ENCODE measurements around the gene GNAQ. TPM values are rescaled to one million over a fixed set of nuclear protein-coding genes. Genes with fewer than 3 reads are reported as not detected.

GNAQ gene
- total RNA-seq, 4 donors from 2014 or later: 40.8 to 54.7 (median 53.8) TPM

DNA sequence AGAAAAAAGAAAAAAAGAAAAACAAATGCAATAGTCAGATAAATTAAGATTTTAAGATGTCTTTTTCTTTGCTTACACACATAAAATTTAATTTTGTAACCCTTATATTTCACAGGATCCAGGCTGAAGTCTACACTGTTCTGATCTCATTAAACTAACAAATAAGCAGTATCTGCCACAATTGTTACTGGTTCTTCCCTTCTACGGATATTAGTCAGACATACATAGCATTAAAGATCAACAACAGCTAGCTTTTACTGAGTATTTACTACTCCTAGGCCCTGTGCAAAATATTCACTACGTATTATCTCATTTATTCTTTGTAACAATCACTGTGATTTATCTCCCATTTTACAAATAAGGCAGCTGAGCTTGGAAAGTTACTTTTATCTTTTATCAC is 34.9 kb downstream of the GNAQ start:
- no peak for ATAC-seq (ENCODE audit: low FRiP score)
- TF ChIP-seq, protein P1, sequence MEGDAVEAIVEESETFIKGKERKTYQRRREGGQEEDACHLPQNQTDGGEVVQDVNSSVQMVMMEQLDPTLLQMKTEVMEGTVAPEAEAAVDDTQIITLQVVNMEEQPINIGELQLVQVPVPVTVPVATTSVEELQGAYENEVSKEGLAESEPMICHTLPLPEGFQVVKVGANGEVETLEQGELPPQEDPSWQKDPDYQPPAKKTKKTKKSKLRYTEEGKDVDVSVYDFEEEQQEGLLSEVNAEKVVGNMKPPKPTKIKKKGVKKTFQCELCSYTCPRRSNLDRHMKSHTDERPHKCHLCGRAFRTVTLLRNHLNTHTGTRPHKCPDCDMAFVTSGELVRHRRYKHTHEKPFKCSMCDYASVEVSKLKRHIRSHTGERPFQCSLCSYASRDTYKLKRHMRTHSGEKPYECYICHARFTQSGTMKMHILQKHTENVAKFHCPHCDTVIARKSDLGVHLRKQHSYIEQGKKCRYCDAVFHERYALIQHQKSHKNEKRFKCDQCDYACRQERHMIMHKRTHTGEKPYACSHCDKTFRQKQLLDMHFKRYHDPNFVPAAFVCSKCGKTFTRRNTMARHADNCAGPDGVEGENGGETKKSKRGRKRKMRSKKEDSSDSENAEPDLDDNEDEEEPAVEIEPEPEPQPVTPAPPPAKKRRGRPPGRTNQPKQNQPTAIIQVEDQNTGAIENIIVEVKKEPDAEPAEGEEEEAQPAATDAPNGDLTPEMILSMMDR (IDR thresholded peaks at IDR 0.05): no peak
- DNase-seq (ENCODE audit: low spot score): no peak

DNA sequence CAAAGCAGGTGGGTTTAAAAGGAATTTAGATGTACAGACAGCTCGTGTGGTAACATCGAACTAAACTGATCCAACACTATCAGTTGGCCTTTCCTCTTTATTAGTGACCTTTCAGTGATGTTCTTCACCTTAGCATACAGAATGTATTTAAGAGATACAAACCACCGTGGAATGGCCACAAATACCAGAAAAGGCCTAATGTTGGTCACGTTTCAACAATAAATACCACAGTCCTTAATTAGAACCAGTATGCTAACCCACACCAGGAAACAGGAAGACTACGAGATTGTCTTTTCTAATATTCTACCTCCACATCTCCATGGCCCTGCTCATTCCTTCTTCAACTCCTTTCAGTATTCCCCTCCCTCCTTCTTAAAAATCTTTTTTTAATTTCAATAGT is 40.4 kb downstream of the GNAQ start:
- TF ChIP-seq, protein P1 (IDR thresholded peaks at IDR 0.05): no peak
- no peak for ATAC-seq (ENCODE audit: low FRiP score)
- no peak for DNase-seq (ENCODE audit: low spot score)

DNA sequence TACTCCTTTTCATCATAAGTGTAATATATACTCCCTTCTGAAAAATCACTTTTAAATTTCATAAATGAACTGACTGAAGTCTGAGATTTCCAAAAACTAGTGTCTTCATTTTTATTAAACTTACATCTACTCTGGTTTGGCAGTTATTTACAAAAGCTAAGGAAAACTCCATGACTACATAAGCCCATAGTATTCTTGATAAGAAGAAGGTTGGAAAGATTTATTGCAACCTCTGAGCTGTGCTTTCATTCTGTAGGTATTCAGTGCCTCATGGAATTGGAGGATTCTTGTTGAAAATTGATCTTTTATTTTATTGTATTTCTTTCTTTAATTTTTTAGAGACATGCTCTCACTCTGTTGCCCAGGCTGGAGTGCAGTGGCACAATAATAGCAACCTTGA is 41.7 kb downstream of the GNAQ start:
- ATAC-seq (ENCODE audit: low FRiP score) (no peak), DNase-seq (ENCODE audit: low spot score) (no peak)
- TF ChIP-seq, protein P1 (IDR thresholded peaks at IDR 0.05): no peak

DNA sequence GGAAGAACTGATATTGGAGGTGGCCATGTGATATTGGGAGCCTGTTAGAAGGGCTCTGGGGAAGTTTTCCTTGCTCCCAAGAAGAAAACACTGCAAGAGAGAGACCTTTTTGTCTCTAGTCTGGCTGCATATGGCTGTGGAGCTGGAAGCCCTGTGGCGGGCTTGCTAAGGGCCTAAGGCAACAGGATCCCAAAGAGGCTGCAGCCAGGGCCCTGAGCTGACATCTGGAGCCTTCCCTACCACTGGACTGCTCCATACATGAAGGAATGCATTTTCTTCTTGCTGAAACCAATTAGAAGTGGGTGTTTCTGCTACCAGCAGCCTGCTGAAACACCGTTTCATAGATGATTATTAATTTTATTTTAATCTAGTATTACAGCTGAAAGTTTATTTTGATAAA is 42.2 kb downstream of the GNAQ start:
- DNase-seq (ENCODE audit: low spot score) (no peak), ATAC-seq (ENCODE audit: low FRiP score) (no peak)
- TF ChIP-seq, protein P1 (IDR thresholded peaks at IDR 0.05): no peak

DNA sequence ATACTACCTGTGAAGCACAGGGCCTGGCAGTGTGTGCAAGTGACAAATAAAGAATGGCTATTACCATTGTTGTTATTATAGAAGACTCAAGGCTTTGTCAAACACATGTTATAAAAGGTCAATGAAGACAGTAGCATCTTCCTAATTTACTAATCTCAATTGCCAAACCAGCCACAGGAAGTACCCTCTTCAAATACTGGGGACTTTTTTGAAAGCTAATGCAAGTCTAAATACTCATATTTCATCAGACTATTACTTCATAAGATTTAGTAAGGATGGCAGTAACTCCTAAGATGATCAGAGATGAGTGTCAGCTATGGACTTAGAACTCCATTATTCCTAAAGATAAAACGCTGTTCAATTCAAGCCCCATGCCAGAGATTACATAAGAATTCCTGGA is 43.0 kb downstream of the GNAQ start:
- ATAC-seq (ENCODE audit: low FRiP score): no peak

DNA sequence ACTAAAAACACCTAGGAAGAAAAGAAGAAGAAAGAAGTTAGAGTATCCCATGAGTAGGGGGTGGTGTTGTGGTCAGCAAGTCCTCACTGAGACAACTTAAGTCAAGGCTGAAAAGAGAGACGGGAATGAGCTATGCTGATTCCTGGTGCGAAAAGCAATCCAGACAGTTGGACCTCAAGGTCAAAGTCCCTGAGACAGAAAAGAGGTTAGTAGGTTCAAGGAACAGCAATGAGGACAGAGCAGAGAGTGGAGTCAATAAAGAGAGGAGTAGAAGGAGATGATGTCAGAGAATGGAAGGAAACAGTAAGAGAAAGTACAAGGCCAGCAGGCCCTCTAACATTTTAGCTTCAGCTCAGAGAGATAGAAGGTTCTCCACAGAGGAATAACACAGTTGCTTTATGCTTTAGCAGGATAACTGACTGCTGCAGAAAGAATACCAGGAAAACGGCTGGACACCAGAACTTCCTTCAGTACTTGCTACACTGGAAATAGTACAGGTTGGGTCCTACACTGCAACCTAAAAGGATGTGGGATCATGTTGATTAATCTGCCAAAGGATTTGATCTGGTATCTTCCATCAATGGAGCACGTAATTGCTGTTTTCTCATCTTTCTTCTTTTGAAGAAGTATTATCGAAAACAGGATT is 43.6 kb downstream of the GNAQ start:
- no peak for DNase-seq (ENCODE audit: low spot score)
- ATAC-seq (ENCODE audit: low FRiP score): no peak
- TF ChIP-seq, protein P1 (IDR thresholded peaks at IDR 0.05): no peak

More for the DNA sequence above, 43.0 kb downstream of the GNAQ start:
- TF ChIP-seq, protein P1 (IDR thresholded peaks at IDR 0.05): no peak
- no peak for DNase-seq (ENCODE audit: low spot score)

DNA sequence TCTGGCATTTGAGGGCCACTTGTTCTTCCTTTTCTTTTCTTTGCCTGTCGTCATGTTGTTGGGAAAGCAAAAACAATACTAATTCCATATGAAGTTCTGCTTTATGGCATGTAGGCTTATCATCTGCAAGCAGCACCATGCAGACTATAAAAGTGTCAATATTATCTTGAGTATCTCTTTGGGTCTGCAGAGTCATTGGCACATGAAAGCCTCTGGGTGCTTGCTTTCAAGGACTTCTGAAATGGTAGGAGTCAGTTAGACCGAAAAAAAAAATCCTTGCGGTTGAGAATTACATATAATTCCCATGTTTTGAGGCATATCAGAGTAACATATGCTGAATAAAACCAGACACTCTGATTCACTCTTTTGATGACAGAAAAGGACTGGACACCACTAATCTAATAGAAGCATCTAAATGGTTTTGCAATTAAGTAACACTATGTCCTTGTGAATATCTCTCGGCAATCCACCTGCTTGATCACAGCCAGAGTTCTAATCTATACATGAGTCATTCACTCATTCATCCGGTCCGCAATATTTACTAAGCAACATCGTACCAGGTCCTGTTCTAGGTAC is 44.4 kb downstream of the GNAQ start:
- ATAC-seq (ENCODE audit: low FRiP score) (no peak), DNase-seq (ENCODE audit: low spot score) (no peak)
- TF ChIP-seq, protein P1 (IDR thresholded peaks at IDR 0.05): no peak

All from omental fat pad (tissue), 4 donors.